ENCODE results near the gene AFAP1L1.

AFAP1L1 gene

GRCh38 chr5:149353911-149354310 lies 82.3 kb downstream of the AFAP1L1 start:
- WGBS = no CpG with 5 or more reads among the region's 2 CpGs

DNA sequence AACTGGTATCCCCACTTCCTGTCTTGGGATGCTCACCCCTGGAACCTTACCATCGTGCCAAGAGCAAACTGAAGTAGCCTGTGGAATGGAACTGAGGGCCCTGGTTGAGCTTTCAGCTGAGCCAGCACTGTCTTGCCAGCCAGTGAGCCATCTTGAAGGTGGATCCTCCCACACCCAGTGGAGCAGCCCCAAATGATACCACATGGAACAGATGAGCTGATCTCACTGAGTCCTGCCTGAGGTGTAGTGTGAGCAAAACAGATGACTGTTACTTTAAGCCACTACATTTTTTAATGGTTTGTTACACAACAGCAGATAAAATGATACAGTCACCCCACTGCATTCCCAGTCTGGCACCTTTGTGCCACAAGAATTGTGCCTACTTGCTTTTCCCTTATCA lies 84.0 kb downstream of the AFAP1L1 start:
- Histone ChIP-seq H3K9ac (ENCODE audit: low read length) (no peak overlapping the region), H2BK12ac (ENCODE audit: low read length in 2 of 2) (no peak overlapping the region), H2AK5ac (ENCODE audit: low read length, severe bottlenecking) (no peak overlapping the region), H3K4me3 (ENCODE audit: insufficient read depth in 1 of 2, low read depth in 1 of 2, low read length in 2 of 2) (no peak overlapping the region), H3K9me3 (ENCODE audit: control insufficient read depth, low read length) (no peaks in the 10 kb centered on the region), H4K91ac (ENCODE audit: low read length) (no peak overlapping the region), H3K4ac (ENCODE audit: low read depth in 1 of 2, low read length in 2 of 2) (no peak overlapping the region), H3K27me3 (ENCODE audit: control insufficient read depth in 1 of 2, insufficient read depth in 1 of 2, low read length in 2 of 2) (no peaks in the 10 kb centered on the region), H2AFZ (ENCODE audit: low read depth, low read length) (no peak overlapping the region), H4K8ac (ENCODE audit: low read length) (no peak overlapping the region), H3K36me3 (ENCODE audit: control insufficient read depth in 1 of 2, insufficient read depth in 2 of 2, low read depth in 1 of 2, low read length in 2 of 2) (peaks cover 9 to 49% of the 10 kb centered on the region in 2 experiments), H3K14ac (ENCODE audit: low read length in 2 of 2) (no peak overlapping the region), H2BK15ac (ENCODE audit: low read depth, poor library complexity, severe bottlenecking) (no peak overlapping the region), H2BK120ac (ENCODE audit: low read depth, low read length) (no peak overlapping the region), H3K4me1 (ENCODE audit: control insufficient read depth, insufficient read depth, low read depth, low read length) (peaks cover 5% of the 10 kb centered on the region), H3K27ac (ENCODE audit: low read length, poor library complexity, severe bottlenecking) (no peak overlapping the region), H2BK5ac (ENCODE audit: low read depth, low read length, poor library complexity, severe bottlenecking) (no peak overlapping the region), H3K4me2 (ENCODE audit: low read length, poor library complexity, severe bottlenecking) (no peak overlapping the region), H3K18ac (ENCODE audit: low read depth in 1 of 2, low read length in 2 of 2) (no peak overlapping the region), H3K79me1 (replicated peaks; ENCODE audit: low read length, poor library complexity, severe bottlenecking) (peaks cover 4% of the 10 kb centered on the region), H3K23ac (ENCODE audit: low read length in 2 of 2) (no peak overlapping the region)
- DNase-seq = no peak
- 100% methylated on average over 1 of the region's 1 CpG for WGBS

More at GRCh38 chr5:149353911-149354310, 82.3 kb downstream of the AFAP1L1 start:
- no peak overlapping the region for H3K27ac ChIP-seq (ENCODE audit: low read length, poor library complexity, severe bottlenecking)
- H2BK15ac ChIP-seq (ENCODE audit: low read depth, poor library complexity, severe bottlenecking) = no peak overlapping the region
- DNase-seq = no peak
- no peak overlapping the region for H3K18ac ChIP-seq (ENCODE audit: low read depth in 1 of 2, low read length in 2 of 2)
- no peak overlapping the region for H3K23ac ChIP-seq (ENCODE audit: low read length in 2 of 2)
- peaks cover 7% of the 10 kb centered on the region for H3K79me1 ChIP-seq (replicated peaks; ENCODE audit: low read length, poor library complexity, severe bottlenecking)
- no peak overlapping the region for H2BK5ac ChIP-seq (ENCODE audit: low read depth, low read length, poor library complexity, severe bottlenecking)
- H2BK12ac ChIP-seq (ENCODE audit: low read length in 2 of 2) = no peak overlapping the region
- H3K36me3 ChIP-seq (ENCODE audit: control insufficient read depth in 1 of 2, insufficient read depth in 2 of 2, low read depth in 1 of 2, low read length in 2 of 2) = peaks cover 18 to 67% of the 10 kb centered on the region in 2 experiments
- H3K27me3 ChIP-seq (ENCODE audit: control insufficient read depth in 1 of 2, insufficient read depth in 1 of 2, low read length in 2 of 2) = no peaks in the 10 kb centered on the region
- no peak overlapping the region for H2BK120ac ChIP-seq (ENCODE audit: low read depth, low read length)
- no peak overlapping the region for H3K4me2 ChIP-seq (ENCODE audit: low read length, poor library complexity, severe bottlenecking)
- H4K8ac ChIP-seq (ENCODE audit: low read length) = no peak overlapping the region
- H3K9me3 ChIP-seq (ENCODE audit: control insufficient read depth, low read length) = no peaks in the 10 kb centered on the region
- no peak overlapping the region for H3K4ac ChIP-seq (ENCODE audit: low read depth in 1 of 2, low read length in 2 of 2)
- H4K91ac ChIP-seq (ENCODE audit: low read length) = no peak overlapping the region
- no peak overlapping the region for H3K14ac ChIP-seq (ENCODE audit: low read length in 2 of 2)
- H3K4me3 ChIP-seq (ENCODE audit: insufficient read depth in 1 of 2, low read depth in 1 of 2, low read length in 2 of 2) = no peak overlapping the region
- H2AK5ac ChIP-seq (ENCODE audit: low read length, severe bottlenecking) = no peak overlapping the region
- no peak overlapping the region for H2AFZ ChIP-seq (ENCODE audit: low read depth, low read length)
- H3K4me1 ChIP-seq (ENCODE audit: control insufficient read depth, insufficient read depth, low read depth, low read length) = peaks cover 5% of the 10 kb centered on the region
- H3K9ac ChIP-seq (ENCODE audit: low read length) = no peak overlapping the region

GRCh38 chr5:149356391-149356790 lies 84.7 kb downstream of the AFAP1L1 start:
- Histone ChIP-seq H3K27me3 (ENCODE audit: control insufficient read depth in 1 of 2, insufficient read depth in 1 of 2, low read length in 2 of 2) (no peaks in the 10 kb centered on the region), H2AFZ (ENCODE audit: low read depth, low read length) (no peak overlapping the region), H4K91ac (ENCODE audit: low read length) (no peak overlapping the region), H3K27ac (ENCODE audit: low read length, poor library complexity, severe bottlenecking) (no peak overlapping the region), H3K4me2 (ENCODE audit: low read length, poor library complexity, severe bottlenecking) (no peak overlapping the region), H3K14ac (ENCODE audit: low read length in 2 of 2) (no peak overlapping the region), H3K9ac (ENCODE audit: low read length) (no peak overlapping the region), H2BK5ac (ENCODE audit: low read depth, low read length, poor library complexity, severe bottlenecking) (no peak overlapping the region), H3K36me3 (ENCODE audit: control insufficient read depth in 1 of 2, insufficient read depth in 2 of 2, low read depth in 1 of 2, low read length in 2 of 2) (peaks cover 5 to 42% of the 10 kb centered on the region in 2 experiments), H2AK5ac (ENCODE audit: low read length, severe bottlenecking) (no peak overlapping the region), H3K79me1 (replicated peaks; ENCODE audit: low read length, poor library complexity, severe bottlenecking) (peaks cover 2% of the 10 kb centered on the region), H2BK120ac (ENCODE audit: low read depth, low read length) (no peak overlapping the region), H3K9me3 (ENCODE audit: control insufficient read depth, low read length) (no peaks in the 10 kb centered on the region), H2BK15ac (ENCODE audit: low read depth, poor library complexity, severe bottlenecking) (no peak overlapping the region), H3K4me1 (ENCODE audit: control insufficient read depth, insufficient read depth, low read depth, low read length) (peaks cover 5% of the 10 kb centered on the region), H3K18ac (ENCODE audit: low read depth in 1 of 2, low read length in 2 of 2) (no peak overlapping the region), H3K23ac (ENCODE audit: low read length in 2 of 2) (no peak overlapping the region), H3K4me3 (ENCODE audit: insufficient read depth in 1 of 2, low read depth in 1 of 2, low read length in 2 of 2) (no peak overlapping the region), H3K4ac (ENCODE audit: low read depth in 1 of 2, low read length in 2 of 2) (no peak overlapping the region), H2BK12ac (ENCODE audit: low read length in 2 of 2) (no peak overlapping the region), H4K8ac (ENCODE audit: low read length) (no peak overlapping the region)
- 91% methylated on average over 8 of the region's 8 CpGs for WGBS
- DNase-seq = no peak

DNA sequence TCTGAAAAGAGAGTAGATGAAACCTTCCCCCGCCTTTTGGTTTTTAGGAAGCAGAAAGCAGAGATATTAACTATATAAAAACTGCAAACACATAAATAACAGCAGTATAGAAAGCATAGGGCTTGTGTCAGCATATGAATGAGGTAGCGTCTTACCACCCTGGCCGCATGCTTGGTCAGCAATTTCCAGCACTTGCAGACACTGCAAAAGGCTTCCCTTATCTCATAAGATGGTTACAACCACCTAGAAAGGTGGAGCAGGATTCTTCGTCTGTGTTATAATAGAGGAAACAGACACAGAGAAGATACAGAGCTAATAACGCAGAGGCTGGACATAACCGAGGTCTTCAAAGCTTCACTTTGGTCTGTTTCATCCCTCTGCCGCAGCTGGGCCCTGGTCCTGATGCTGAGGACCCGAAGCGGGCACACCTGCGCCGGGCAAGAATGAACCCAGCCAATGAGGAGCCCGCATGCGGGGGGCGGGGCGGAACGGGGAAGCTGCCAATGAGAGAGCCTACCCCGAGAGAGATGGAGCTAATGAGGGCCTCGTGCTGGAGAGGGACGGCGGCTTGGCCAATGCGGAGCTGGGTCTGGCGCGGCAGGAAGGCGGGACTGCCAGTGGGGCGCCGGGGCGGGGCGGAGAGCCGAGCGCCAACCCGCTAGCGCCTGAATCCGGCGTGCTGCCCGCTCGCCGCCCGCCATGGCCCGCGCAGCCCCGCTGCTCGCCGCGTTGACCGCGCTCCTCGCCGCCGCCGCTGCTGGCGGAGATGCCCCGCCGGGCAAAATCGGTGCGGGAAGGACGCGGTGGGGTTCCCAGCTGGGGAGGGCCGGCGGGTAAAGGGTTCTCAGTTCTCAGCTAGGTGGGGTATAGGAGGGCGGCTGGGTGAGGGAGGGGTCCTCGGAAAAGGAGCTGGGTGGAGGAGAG lies 86.0 kb downstream of the AFAP1L1 start, which contains the start of gene PCYOX1L:
PCYOX1L (plus strand) TSS at position 677 of the 924 bp plus-strand sequence; CDS start at position 700, 23 bp downstream.
- Histone ChIP-seq H2AK5ac (ENCODE audit: low read length, severe bottlenecking) (no peak within 1 kb of the TSS), H3K79me1 (replicated peaks; ENCODE audit: low read length, poor library complexity, severe bottlenecking) (peaks cover 2% of the 10 kb centered on the region), H3K4ac (ENCODE audit: low read depth in 1 of 2, low read length in 2 of 2) (peak within 1 kb of the TSS in 1 of 2 experiments; percentile 52), H3K4me1 (ENCODE audit: control insufficient read depth, insufficient read depth, low read depth, low read length) (peaks cover 5% of the 10 kb centered on the region), H3K36me3 (ENCODE audit: control insufficient read depth in 1 of 2, insufficient read depth in 2 of 2, low read depth in 1 of 2, low read length in 2 of 2) (peaks cover 5 to 29% of the 10 kb centered on the region in 2 experiments), H2BK5ac (ENCODE audit: low read depth, low read length, poor library complexity, severe bottlenecking) (no peak within 1 kb of the TSS), H3K9ac (ENCODE audit: low read length) (peak within 1 kb of the TSS; percentile 87), H2AFZ (ENCODE audit: low read depth, low read length) (peak within 1 kb of the TSS; percentile 81), H3K27ac (ENCODE audit: low read length, poor library complexity, severe bottlenecking) (no peak within 1 kb of the TSS), H3K14ac (ENCODE audit: low read length in 2 of 2) (peak within 1 kb of the TSS in 1 of 2 experiments; percentile 35), H4K91ac (ENCODE audit: low read length) (peak within 1 kb of the TSS; percentile 43), H3K27me3 (ENCODE audit: control insufficient read depth in 1 of 2, insufficient read depth in 1 of 2, low read length in 2 of 2) (no peaks in the 10 kb centered on the region), H3K23ac (ENCODE audit: low read length in 2 of 2) (no peak within 1 kb of the TSS), H3K4me2 (ENCODE audit: low read length, poor library complexity, severe bottlenecking) (peak within 1 kb of the TSS; percentile 61), H3K9me3 (ENCODE audit: control insufficient read depth, low read length) (no peaks in the 10 kb centered on the region), H2BK120ac (ENCODE audit: low read depth, low read length) (no peak within 1 kb of the TSS), H2BK15ac (ENCODE audit: low read depth, poor library complexity, severe bottlenecking) (no peak within 1 kb of the TSS), H2BK12ac (ENCODE audit: low read length in 2 of 2) (no peak within 1 kb of the TSS), H3K4me3 (ENCODE audit: insufficient read depth in 1 of 2, low read depth in 1 of 2, low read length in 2 of 2) (peak within 1 kb of the TSS; percentile 79 to 91), H4K8ac (ENCODE audit: low read length) (peak within 1 kb of the TSS; percentile 4), H3K18ac (ENCODE audit: low read depth in 1 of 2, low read length in 2 of 2) (peak within 1 kb of the TSS; percentile 13 to 69)
- DNase-seq = peak; percentile 97
- WGBS = 1% methylated on average over 51 of the region's 61 CpGs
